IMR-90 (cell line): Measurements from ENCODE around the gene HEXD.

Source experiments
- BHLHE40 ChIP-seq: fragments of 150-350 bp; IDR thresholded peaks from 2 replicates; pipeline ENCODE4 v1.6.1; 2016; ENCODE audit warnings: mild to moderate bottlenecking, low read depth, low read length
- CTCF ChIP-seq: conservative IDR thresholded peaks from 2 replicates; pipeline ENCODE4 v1.5.1; 2012; ENCODE audit warnings: mild to moderate bottlenecking, low read depth, low read length, improper control_type of control experiment
- ELK1 ChIP-seq: fragments of 150-350 bp; IDR thresholded peaks from 2 replicates; pipeline ENCODE4 v1.6.1; 2016; ENCODE audit warnings: low read depth, mild to moderate bottlenecking, low read length, moderate library complexity, borderline replicate concordance
- FOS ChIP-seq: fragments of 150-350 bp; IDR thresholded peaks from 2 replicates; pipeline ENCODE4 v1.6.1; 2016; ENCODE audit warnings: low read depth, low read length
- MAZ ChIP-seq: IDR thresholded peaks from 2 replicates; pipeline ENCODE4 v1.6.1; 2012; ENCODE audit warnings: low read depth, mild to moderate bottlenecking, low read length, improper control_type of control experiment, moderate library complexity, borderline replicate concordance

GRCh38 chr17:82445542-82445941, 27.4 kb downstream of the HEXD start:
- no peak for TF ChIP-seq BHLHE40
- no peak for TF ChIP-seq CTCF
- TF ChIP-seq ELK1: no peak
- TF ChIP-seq MAZ: no peak
- no peak for TF ChIP-seq FOS
